ENCODE results near the gene ZSCAN30. TPM values are rescaled to one million over a fixed set of nuclear protein-coding genes. Genes with fewer than 3 reads are reported as not detected.
A peak's percentile ranks its signal among the peaks of the same experiment; 100 is the strongest.

The ZSCAN30 gene
- total and polyA plus RNA-seq, 9 of the 15 experiments (the other 6 are each of a cell fraction or from before 2014, with no cell fraction given) = 4.6 to 13.6 (median 10.8) TPM

- no peak for TF ChIP-seq ZBTB43 (CRISPR knock-in tag; IDR thresholded peaks at IDR 0.05)
- TF ChIP-seq GATAD2B (IDR thresholded peaks at IDR 0.05; ENCODE audit: borderline replicate concordance) = no peak
- no peak for TF ChIP-seq ZFPM2 (CRISPR knock-in tag; IDR thresholded peaks at IDR 0.05)
- peak; percentile 87 for TF ChIP-seq HMBOX1 (IDR thresholded peaks at IDR 0.05)
- TF ChIP-seq PHTF2 (CRISPR knock-in tag; IDR thresholded peaks at IDR 0.05) = no peak
- no peak for TF ChIP-seq HNRNPLL (IDR thresholded peaks at IDR 0.05; ENCODE audit: low read depth, low read length, poor library complexity, severe bottlenecking)
- TF ChIP-seq, protein P1, sequence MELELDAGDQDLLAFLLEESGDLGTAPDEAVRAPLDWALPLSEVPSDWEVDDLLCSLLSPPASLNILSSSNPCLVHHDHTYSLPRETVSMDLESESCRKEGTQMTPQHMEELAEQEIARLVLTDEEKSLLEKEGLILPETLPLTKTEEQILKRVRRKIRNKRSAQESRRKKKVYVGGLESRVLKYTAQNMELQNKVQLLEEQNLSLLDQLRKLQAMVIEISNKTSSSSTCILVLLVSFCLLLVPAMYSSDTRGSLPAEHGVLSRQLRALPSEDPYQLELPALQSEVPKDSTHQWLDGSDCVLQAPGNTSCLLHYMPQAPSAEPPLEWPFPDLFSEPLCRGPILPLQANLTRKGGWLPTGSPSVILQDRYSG (tag; conservative IDR thresholded peaks at IDR 0.05; ENCODE audit: low read depth) = no peak
- TF ChIP-seq, protein P2, sequence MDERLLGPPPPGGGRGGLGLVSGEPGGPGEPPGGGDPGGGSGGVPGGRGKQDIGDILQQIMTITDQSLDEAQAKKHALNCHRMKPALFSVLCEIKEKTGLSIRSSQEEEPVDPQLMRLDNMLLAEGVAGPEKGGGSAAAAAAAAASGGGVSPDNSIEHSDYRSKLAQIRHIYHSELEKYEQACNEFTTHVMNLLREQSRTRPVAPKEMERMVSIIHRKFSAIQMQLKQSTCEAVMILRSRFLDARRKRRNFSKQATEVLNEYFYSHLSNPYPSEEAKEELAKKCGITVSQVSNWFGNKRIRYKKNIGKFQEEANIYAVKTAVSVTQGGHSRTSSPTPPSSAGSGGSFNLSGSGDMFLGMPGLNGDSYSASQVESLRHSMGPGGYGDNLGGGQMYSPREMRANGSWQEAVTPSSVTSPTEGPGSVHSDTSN (CRISPR knock-in tag; IDR thresholded peaks at IDR 0.05; ENCODE audit: low read depth) = no peak
- TF ChIP-seq, protein P2 (tag; conservative IDR thresholded peaks at IDR 0.05; ENCODE audit: low read depth) = peak; percentile 58
- TF ChIP-seq MAX (CRISPR knock-in tag; IDR thresholded peaks at IDR 0.05) = no peak
- TF ChIP-seq, protein P3, sequence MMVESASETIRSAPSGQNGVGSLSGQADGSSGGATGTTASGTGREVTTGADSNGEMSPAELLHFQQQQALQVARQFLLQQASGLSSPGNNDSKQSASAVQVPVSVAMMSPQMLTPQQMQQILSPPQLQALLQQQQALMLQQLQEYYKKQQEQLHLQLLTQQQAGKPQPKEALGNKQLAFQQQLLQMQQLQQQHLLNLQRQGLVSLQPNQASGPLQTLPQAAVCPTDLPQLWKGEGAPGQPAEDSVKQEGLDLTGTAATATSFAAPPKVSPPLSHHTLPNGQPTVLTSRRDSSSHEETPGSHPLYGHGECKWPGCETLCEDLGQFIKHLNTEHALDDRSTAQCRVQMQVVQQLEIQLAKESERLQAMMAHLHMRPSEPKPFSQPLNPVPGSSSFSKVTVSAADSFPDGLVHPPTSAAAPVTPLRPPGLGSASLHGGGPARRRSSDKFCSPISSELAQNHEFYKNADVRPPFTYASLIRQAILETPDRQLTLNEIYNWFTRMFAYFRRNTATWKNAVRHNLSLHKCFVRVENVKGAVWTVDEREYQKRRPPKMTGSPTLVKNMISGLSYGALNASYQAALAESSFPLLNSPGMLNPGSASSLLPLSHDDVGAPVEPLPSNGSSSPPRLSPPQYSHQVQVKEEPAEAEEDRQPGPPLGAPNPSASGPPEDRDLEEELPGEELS (CRISPR knock-in tag; IDR thresholded peaks at IDR 0.05; ENCODE audit: borderline replicate concordance) = no peak
- no peak for TF ChIP-seq SMAD1 (IDR thresholded peaks at IDR 0.05; ENCODE audit: low read depth, low read length, partially characterized antibody)
- no peak for TF ChIP-seq NFXL1 (CRISPR knock-in tag; IDR thresholded peaks at IDR 0.05)
- TF ChIP-seq ZNF431 (CRISPR knock-in tag; IDR thresholded peaks at IDR 0.05) = no peak
- TF ChIP-seq PRMT5 (CRISPR knock-in tag; IDR thresholded peaks at IDR 0.05) = no peak
- TF ChIP-seq FOSL1 (tag; conservative IDR thresholded peaks at IDR 0.05) = 0 out of 2 replicates have a peak, but pooled peaks have one; percentile 15
Measured at GRCh38 chr18:35322486-35323458, 32.7 kb upstream of the ZSCAN30 start (continued).

All from K562 (cell line).